GM18951 (cell line): ENCODE data around the gene TMEM145.
"Not testable (repeated sequence)": the region's sequence is repeated elsewhere in the genome, so short reads cannot be mapped to it uniquely, and the experiment has no call there.

Source experiments
- POLR2A ChIP-seq: IDR thresholded peaks from 4 replicates; pipeline ENCODE4 v1.6.1; 2011; ENCODE audit warnings: mild to moderate bottlenecking; ENCODE audit not compliant: insufficient read length, insufficient read depth; ENCODE audit errors: extremely low read depth
- in situ Hi-C: fragments of 300-500 bp; cut with MboI; formaldehyde crosslinking; loops from one replicate; pipeline ENCODE4 v1.12.0; 2022; ENCODE audit warnings: low sequenced_read_pairs, mixed read lengths, inconsistent platforms; ENCODE audit not compliant: unreplicated experiment

Gene TMEM145

GRCh38 chr19:42330241-42330711 is 17.2 kb downstream of the TMEM145 start:
- no peak for TF ChIP-seq POLR2A
- in situ Hi-C loops = no loop called here

- in situ Hi-C loops = not testable (repeated sequence)
Observed at GRCh38 chr19:42331333-42331732, 18.2 kb downstream of the TMEM145 start.

GRCh38 chr19:42332059-42332458 is 18.9 kb downstream of the TMEM145 start:
- no peak for TF ChIP-seq POLR2A

GRCh38 chr19:42333018-42333417 is 19.9 kb downstream of the TMEM145 start:
- in situ Hi-C loops = no loop called here

More at GRCh38 chr19:42332059-42332458, 18.9 kb downstream of the TMEM145 start:
- in situ Hi-C loops = no loop called here

GRCh38 chr19:42333975-42334696 is 21.0 kb downstream of the TMEM145 start:
- in situ Hi-C loops = no loop called here
- no peak for TF ChIP-seq POLR2A

More at GRCh38 chr19:42333018-42333417, 19.9 kb downstream of the TMEM145 start:
- no peak for TF ChIP-seq POLR2A

- in situ Hi-C loops = no loop called here
- no peak for TF ChIP-seq POLR2A
Observed at GRCh38 chr19:42334697-42335373, 21.7 kb downstream of the TMEM145 start.

GRCh38 chr19:42335374-42335936 is 22.3 kb downstream of the TMEM145 start:
- in situ Hi-C loops = no loop called here
- TF ChIP-seq POLR2A = no peak

GRCh38 chr19:42335971-42336370 is 22.9 kb downstream of the TMEM145 start:
- no peak for TF ChIP-seq POLR2A
- in situ Hi-C loops = no loop called here

- in situ Hi-C loops = not testable (repeated sequence)
Observed at GRCh38 chr19:42339126-42339860, 26.2 kb downstream of the TMEM145 start.

GRCh38 chr19:42339922-42340321 is 26.8 kb downstream of the TMEM145 start:
- in situ Hi-C loops = not testable (repeated sequence)

- in situ Hi-C loops = no loop called here
Observed at GRCh38 chr19:42343344-42344110, 30.4 kb downstream of the TMEM145 start.

GRCh38 chr19:42344336-42344893 is 31.3 kb downstream of the TMEM145 start:
- in situ Hi-C loops = no loop called here
- TF ChIP-seq POLR2A = no peak

More at GRCh38 chr19:42343344-42344110, 30.4 kb downstream of the TMEM145 start:
- no peak for TF ChIP-seq POLR2A
